Muscle of leg (tissue), 11 donors: ENCODE data around the gene RNLS. TPM values are rescaled to one million over a fixed set of nuclear protein-coding genes. Genes with fewer than 3 reads are reported as not detected.

Experiments used
- DNase-seq: peaks from one replicate; pipeline ENCODE4 v3.0.0; 2013
- H3K27ac ChIP-seq: one replicate; pipeline ENCODE4 v1.5.1; 2013; ENCODE audit warnings: mild to moderate bottlenecking, low read length, control low read depth
- H3K27me3 ChIP-seq: one replicate; pipeline ENCODE4 v1.6.1; 2013; ENCODE audit warnings: low read length; ENCODE audit not compliant: control insufficient read depth, insufficient read depth
- H3K36me3 ChIP-seq: one replicate; pipeline ENCODE4 v1.6.1; 2013; ENCODE audit warnings: low read length; ENCODE audit not compliant: control insufficient read depth, insufficient read depth
- H3K4me1 ChIP-seq: one replicate; pipeline ENCODE4 v1.6.1; 2013; ENCODE audit warnings: low read length; ENCODE audit not compliant: control insufficient read depth, insufficient read depth
- H3K4me3 ChIP-seq: one replicate; pipeline ENCODE4 v1.5.1; 2013; ENCODE audit warnings: low read length, control low read depth
- H3K9me3 ChIP-seq: replicated peaks from 2 replicates; pipeline ENCODE4 v1.6.1; 2013; ENCODE audit warnings: low read depth, low read length; ENCODE audit not compliant: control insufficient read depth
- WGBS: methylation state at CpG from one replicate; pipeline ENCODE4 v1.1.5; 2013; ENCODE audit warnings: missing lambda C conversion rate; ENCODE audit not compliant: insufficient coverage; 5-methylcytosine and 5-hydroxymethylcytosine counted together
- polyA plus RNA-seq, 8 donors: library from polyadenylated mRNA; unstranded; fragments of 120-200 nt; gene quantifications; one replicate each; pipeline versions ENCODE4 v1.2.1 to v1.2.3, GENCODE V29; 2013; ENCODE audit warnings: inconsistent platforms in 1 of 8, low replicate concordance in 1 of 8; ENCODE audit not compliant: insufficient read length in 8 of 8, insufficient read depth in 1 of 8
- total RNA-seq: library from RNA; stranded (reverse); fragments of 120-200 nt; gene quantifications from one replicate; pipeline ENCODE4 v1.2.4, GENCODE V29; 2013

RNLS gene
- total and polyA plus RNA-seq, 9 donors: 2.0 to 4.5 (median 3.5) TPM

DNA sequence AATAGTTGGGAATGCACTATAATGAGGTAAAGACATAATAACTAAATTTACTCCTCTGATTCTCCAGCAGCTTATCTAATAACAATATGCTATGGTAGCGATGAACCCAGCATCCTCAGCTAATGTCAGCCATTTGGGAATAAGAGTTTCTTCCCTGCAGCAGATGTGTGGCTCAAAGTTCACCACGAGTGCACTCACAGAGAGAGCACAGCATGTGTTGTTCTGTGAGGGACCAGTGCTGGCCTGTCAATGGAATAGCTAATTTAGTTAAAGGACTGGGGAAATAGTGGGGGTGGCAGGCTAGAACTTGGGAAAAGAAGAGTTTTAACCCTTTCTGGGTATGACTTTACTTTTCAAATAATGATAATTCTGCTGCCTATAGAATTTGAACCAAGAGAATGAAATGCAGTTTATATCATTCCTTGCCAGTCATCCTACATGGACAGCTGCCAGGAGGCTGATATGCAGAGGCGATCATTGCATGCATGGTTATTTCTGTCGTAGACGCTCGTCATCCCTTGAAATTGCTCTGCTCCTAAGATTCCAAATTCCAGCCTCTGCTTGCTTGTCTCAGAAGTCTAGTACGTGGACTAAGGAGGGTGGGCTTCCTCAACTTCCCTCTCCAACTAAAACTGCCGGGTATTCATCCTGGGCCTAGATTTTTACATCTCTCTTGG is 355.6 kb downstream of the RNLS start:
- 39% methylated on average over 3 of the region's 8 CpGs for WGBS
- H3K27me3 ChIP-seq: no peaks in the 10 kb centered on the region
- H3K27ac ChIP-seq: peak overlapping the region; percentile 36
- H3K36me3 ChIP-seq: no peaks in the 10 kb centered on the region
- H3K9me3 ChIP-seq: no peaks in the 10 kb centered on the region
- peak; percentile 94 for DNase-seq
- H3K4me1 ChIP-seq: peaks cover 18% of the 10 kb centered on the region
- no peak overlapping the region for H3K4me3 ChIP-seq

DNA sequence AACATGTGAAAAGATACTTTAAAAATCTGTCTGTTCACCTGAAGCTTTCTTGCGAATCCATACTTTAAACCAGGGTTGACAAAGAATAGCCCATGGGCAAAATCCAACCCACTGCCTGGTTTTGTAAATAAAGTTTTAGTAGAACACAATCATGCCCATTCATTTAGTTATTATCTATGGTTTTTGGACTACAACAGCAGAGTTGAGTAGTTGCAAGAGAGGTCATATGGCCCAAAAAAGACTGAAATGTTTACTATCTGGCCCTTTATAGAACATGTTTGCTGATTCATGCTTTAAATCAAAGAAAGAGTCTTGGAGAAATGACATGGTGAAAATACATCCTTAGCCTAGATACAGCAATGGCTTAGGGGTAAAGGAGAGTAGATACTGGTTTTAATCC is 356.2 kb downstream of the RNLS start:
- no peak for DNase-seq
- H3K4me3 ChIP-seq: no peak overlapping the region
- H3K36me3 ChIP-seq: no peaks in the 10 kb centered on the region
- H3K4me1 ChIP-seq: peaks cover 14% of the 10 kb centered on the region
- H3K27me3 ChIP-seq: no peaks in the 10 kb centered on the region
- H3K9me3 ChIP-seq: no peaks in the 10 kb centered on the region
- H3K27ac ChIP-seq: peak overlapping the region; percentile 36
- no CpG with 5 or more reads among the region's 1 CpG for WGBS

DNA sequence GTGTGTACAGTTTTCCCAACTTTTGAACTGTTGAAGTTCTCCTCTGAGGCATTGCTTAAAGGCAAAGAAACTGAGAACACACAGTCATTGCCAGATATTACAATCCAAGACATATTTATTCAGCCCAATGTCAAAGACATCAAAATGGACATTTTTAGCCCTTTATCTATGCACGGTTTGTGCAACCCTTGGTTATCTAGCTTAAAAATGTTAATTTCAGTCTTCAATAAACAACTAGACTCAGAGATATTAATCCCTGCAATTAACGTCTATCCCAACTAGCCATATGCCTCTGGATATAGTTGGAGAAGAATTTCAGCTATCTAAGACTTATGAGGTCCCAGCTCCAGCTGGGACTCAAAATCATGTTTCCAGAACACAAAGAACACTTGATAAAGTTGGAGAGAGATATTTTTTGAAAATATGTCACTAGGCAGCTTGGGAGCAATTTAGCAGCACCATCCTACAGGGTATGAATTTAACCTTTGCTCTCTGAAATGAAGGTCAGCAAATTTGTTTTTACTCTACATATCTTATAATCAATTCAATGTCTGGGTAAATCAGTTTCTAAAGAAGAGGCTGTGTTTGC is 357.0 kb downstream of the RNLS start:
- H3K4me1 ChIP-seq: peaks cover 14% of the 10 kb centered on the region

More for the DNA sequence above, 357.0 kb downstream of the RNLS start:
- WGBS: no CpG with 5 or more reads among the region's 2 CpGs
- H3K27me3 ChIP-seq: no peaks in the 10 kb centered on the region
- no peak overlapping the region for H3K4me3 ChIP-seq
- peak overlapping the region; percentile 16 for H3K27ac ChIP-seq
- no peaks in the 10 kb centered on the region for H3K9me3 ChIP-seq
- H3K36me3 ChIP-seq: no peaks in the 10 kb centered on the region
- peak; percentile 58 for DNase-seq

Other genes starting within 250 kb of the RNLS start
- 0.13 TPM for gene LIPJ, start 3.4 kb upstream of the RNLS start, total RNA-seq
- gene LIPJ, start 3.4 kb upstream of the RNLS start, polyA plus RNA-seq: under 1 TPM in 3 of 8 donors, not detected in 5; 0.07 to 0.10 (median 0.08) TPM
- gene LIPF, start 81.1 kb upstream of the RNLS start, total RNA-seq: not detected
- gene LIPF, start 81.1 kb upstream of the RNLS start, polyA plus RNA-seq: under 1 TPM in 2 of 8 donors, not detected in 6; 0.16 to 0.79 TPM
- not detected for gene LIPK, start 122.9 kb upstream of the RNLS start, total RNA-seq
- under 1 TPM in 2 of 8 donors, not detected in 6; 0.27 to 0.57 TPM for gene LIPK, start 122.9 kb upstream of the RNLS start, polyA plus RNA-seq
- gene LIPN, start 176.7 kb upstream of the RNLS start, total RNA-seq: not detected
- not detected for gene LIPN, start 176.7 kb upstream of the RNLS start, polyA plus RNA-seq
- not detected for gene LIPM, start 219.4 kb upstream of the RNLS start, total RNA-seq
- under 1 TPM in 1 of 8 donors, not detected in 7; 0.14 TPM for gene LIPM, start 219.4 kb upstream of the RNLS start, polyA plus RNA-seq